Left lung (tissue), 10 donors: ENCODE results near the gene RNFT2. TPM values are rescaled to one million over a fixed set of nuclear protein-coding genes. Genes with fewer than 3 reads are reported as not detected.

ENCODE experiments used
- ATAC-seq: fragments of 200-7000 bp; cut with Tn5 transposase; one replicate; pipeline ENCODE4 v1.9.1; 2020; ENCODE audit warnings: moderate library complexity
- DNase-seq, 4 donors: peaks; one replicate each; pipeline ENCODE4 v3.0.0-alpha.2; 2013 to 2020
- H3K27ac ChIP-seq, 2 donors: fragments of 200-600 bp; sonication (generic) in 1 of 2; one replicate each; pipeline versions ENCODE4 v1.5.0 to v1.8.0; 2020 to 2021
- H3K27me3 ChIP-seq, 2 donors: fragments of 200-600 bp; sonication (generic) in 1 of 2; one replicate each; pipeline versions ENCODE4 v1.5.0 to v1.8.0; 2020 to 2021
- H3K36me3 ChIP-seq, 2 donors: fragments of 200-600 bp; sonication (generic) in 1 of 2; one replicate each; pipeline versions ENCODE4 v1.5.0 to v1.8.0; 2020 to 2021
- H3K4me1 ChIP-seq, 2 donors: fragments of 200-600 bp; one replicate each; pipeline ENCODE4 v1.8.0; 2021
- H3K4me3 ChIP-seq, 2 donors: fragments of 200-600 bp; sonication (generic) in 1 of 2; one replicate each; pipeline versions ENCODE4 v1.5.0 to v1.8.0; 2020 to 2021; ENCODE audit warnings: mild to moderate bottlenecking in 1 of 2
- H3K9me3 ChIP-seq, 2 donors: fragments of 200-600 bp; sonication (generic) in 1 of 2; one replicate each; pipeline versions ENCODE4 v1.5.0 to v1.8.0; 2020 to 2021
- intact Hi-C, 2 donors: fragments of 100-400 bp; cut with DNase I; formaldehyde crosslinking; loops; one replicate each; pipeline versions ENCODE4 v1.11.2 to v1.14.2; 2022
- polyA plus RNA-seq, 6 donors: library from polyadenylated mRNA; unstranded; fragments of 120-200 nt; gene quantifications; one replicate each; pipeline ENCODE4 v1.2.1, GENCODE V29; 2013; ENCODE audit not compliant: insufficient read length in 6 of 6
- total RNA-seq, 2 donors: library from RNA; stranded (reverse); fragmentation: NEBNext Ultra II Directional; extraction: Animal tissue kit (Norgen Biotek cat#: 25700); gene quantifications; one replicate each; pipeline ENCODE4 v1.2.1, GENCODE V29; 2021
- TF ChIP-seq, protein P1 (sequence below), 2 donors: fragments of 200-600 bp; sonication (generic) in 1 of 2; IDR thresholded peaks; one replicate each; pipeline versions ENCODE4 v1.5.0 to v1.8.0; 2021; ENCODE audit warnings: antibody characterized with exemption in 2 of 2
- donor health status: DM: no; HTN: yes; CAD: no.
- donor health status: DM: no; HTN: no; CAD: no.

RNFT2 gene
- total and polyA plus RNA-seq, 8 donors = 3.4 to 5.5 (median 3.9) TPM

DNA sequence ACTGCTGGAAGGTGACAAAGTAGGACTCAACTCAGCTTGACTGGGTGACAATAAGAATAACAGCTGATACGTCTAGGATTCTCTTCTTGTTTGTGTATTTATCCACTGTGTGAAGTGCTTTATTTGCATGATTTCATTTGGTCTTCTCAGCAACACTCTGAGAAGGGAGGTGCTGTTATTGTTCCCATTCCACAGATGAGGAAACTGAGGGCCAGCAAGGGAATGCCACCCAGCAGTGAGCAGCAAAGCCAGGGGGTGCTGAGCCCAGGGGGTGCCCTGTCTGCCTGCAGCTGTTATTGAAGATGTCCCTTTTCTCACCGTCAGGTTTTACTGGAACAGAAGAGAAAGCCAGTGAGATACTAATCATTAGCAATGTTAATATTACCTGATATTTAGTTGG, 62.8 kb downstream of the RNFT2 start:
- Histone ChIP-seq H3K27me3 (no peaks in the 10 kb centered on the region), H3K4me3 (no peak overlapping the region), H3K36me3 (no peaks in the 10 kb centered on the region), H3K27ac (no peak overlapping the region), H3K9me3 (peaks cover 0 to 23% of the 10 kb centered on the region in 2 donors), H3K4me1 (no peaks in the 10 kb centered on the region)
- DNase-seq (no peak), ATAC-seq (no peak)
- TF ChIP-seq, protein P1, sequence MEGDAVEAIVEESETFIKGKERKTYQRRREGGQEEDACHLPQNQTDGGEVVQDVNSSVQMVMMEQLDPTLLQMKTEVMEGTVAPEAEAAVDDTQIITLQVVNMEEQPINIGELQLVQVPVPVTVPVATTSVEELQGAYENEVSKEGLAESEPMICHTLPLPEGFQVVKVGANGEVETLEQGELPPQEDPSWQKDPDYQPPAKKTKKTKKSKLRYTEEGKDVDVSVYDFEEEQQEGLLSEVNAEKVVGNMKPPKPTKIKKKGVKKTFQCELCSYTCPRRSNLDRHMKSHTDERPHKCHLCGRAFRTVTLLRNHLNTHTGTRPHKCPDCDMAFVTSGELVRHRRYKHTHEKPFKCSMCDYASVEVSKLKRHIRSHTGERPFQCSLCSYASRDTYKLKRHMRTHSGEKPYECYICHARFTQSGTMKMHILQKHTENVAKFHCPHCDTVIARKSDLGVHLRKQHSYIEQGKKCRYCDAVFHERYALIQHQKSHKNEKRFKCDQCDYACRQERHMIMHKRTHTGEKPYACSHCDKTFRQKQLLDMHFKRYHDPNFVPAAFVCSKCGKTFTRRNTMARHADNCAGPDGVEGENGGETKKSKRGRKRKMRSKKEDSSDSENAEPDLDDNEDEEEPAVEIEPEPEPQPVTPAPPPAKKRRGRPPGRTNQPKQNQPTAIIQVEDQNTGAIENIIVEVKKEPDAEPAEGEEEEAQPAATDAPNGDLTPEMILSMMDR (IDR thresholded peaks at IDR 0.05) = no peak
- intact Hi-C loops = no loop called here

DNA sequence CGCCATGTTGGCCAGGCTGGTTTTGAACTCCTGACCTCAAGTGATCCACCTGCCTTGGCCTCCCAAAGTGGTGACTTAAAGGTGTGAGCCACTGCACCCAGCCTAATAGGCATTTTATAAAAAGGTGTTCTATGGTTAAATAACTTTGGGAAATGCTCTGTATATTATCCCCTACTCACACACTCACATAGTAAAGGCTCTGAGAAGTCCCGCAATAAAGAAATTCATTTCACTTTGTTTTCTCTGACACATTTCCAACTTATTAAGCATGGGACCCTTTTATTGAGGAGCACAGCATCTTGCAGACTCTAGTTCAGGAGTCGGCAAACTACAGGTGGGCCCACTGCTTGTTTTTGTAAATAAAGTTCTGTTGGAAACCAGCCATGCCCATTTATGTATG, 63.9 kb downstream of the RNFT2 start:
- Histone ChIP-seq H3K27me3 (no peaks in the 10 kb centered on the region), H3K9me3 (peaks cover 0 to 23% of the 10 kb centered on the region in 2 donors), H3K4me3 (no peak overlapping the region), H3K4me1 (no peaks in the 10 kb centered on the region), H3K27ac (no peak overlapping the region), H3K36me3 (no peaks in the 10 kb centered on the region)
- ATAC-seq (no peak), DNase-seq (no peak)
- intact Hi-C loops = no loop called here
- TF ChIP-seq, protein P1 (IDR thresholded peaks at IDR 0.05) = no peak

DNA sequence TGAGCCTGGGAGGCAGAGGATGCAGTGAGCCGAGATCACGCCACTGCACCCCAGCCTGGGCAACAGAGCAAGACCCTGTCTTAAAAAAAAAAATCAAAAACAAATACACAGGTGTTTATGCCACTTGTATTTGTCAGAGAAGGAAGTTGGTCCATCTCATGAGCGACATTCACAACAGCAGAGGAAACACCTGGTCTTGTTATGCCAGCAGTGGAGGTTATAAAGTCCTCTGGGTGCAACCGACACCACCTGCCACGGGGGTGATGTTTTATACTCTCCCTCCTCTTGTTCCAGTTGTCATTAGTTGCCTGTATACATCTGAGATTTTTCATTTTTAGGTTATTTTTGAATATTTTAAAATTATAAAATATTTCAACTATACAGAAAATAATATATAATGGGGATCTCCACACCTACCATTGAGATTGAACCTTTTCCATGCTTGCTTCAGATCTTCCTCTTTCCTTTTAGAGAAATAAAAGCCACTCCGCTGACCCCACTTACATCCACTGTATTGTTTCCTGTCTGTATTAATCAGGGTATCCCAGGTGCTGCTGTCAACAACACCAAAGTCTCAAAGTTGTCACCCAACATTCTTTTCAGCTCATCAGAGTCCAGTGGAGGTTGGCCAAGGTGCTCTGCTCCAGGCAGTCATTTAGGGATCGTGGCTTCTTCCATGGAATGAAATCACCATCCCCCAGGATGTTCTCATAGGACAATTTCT, 65.1 kb downstream of the RNFT2 start:
- intact Hi-C loops = no loop called here
- TF ChIP-seq, protein P1 (IDR thresholded peaks at IDR 0.05) = no peak
- no peak for DNase-seq
- H3K27ac ChIP-seq = no peak overlapping the region
- no peak overlapping the region for H3K4me3 ChIP-seq
- H3K36me3 ChIP-seq = no peaks in the 10 kb centered on the region
- no peaks in the 10 kb centered on the region for H3K4me1 ChIP-seq
- ATAC-seq = no peak
- no peaks in the 10 kb centered on the region for H3K27me3 ChIP-seq
- H3K9me3 ChIP-seq = peaks cover 0 to 19% of the 10 kb centered on the region in 2 donors

DNA sequence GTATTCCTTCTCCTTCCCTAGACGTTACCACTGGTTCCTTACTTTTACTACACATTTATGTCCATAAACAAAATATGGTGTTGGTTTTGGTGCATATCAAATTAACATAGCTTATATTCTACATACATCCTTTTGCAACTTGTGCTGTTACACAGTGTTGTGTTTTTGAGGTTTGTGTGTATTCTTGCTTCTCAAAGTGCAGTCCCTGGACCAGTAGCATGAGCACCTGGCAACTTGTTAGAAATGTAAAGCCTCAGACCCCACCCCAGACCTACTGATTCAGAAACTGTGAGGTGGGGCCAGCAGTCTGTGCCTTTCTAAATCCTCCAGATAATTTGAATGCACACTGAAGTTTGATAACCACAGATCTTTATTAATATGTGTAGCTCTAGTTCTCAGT, 65.9 kb downstream of the RNFT2 start:
- Histone ChIP-seq H3K4me3 (no peak overlapping the region), H3K4me1 (no peaks in the 10 kb centered on the region), H3K27ac (no peak overlapping the region), H3K9me3 (peaks cover 0 to 10% of the 10 kb centered on the region in 2 donors), H3K27me3 (no peaks in the 10 kb centered on the region), H3K36me3 (no peaks in the 10 kb centered on the region)
- ATAC-seq = no peak
- no peak for DNase-seq
- intact Hi-C loops = no loop called here
- TF ChIP-seq, protein P1 (IDR thresholded peaks at IDR 0.05) = no peak

DNA sequence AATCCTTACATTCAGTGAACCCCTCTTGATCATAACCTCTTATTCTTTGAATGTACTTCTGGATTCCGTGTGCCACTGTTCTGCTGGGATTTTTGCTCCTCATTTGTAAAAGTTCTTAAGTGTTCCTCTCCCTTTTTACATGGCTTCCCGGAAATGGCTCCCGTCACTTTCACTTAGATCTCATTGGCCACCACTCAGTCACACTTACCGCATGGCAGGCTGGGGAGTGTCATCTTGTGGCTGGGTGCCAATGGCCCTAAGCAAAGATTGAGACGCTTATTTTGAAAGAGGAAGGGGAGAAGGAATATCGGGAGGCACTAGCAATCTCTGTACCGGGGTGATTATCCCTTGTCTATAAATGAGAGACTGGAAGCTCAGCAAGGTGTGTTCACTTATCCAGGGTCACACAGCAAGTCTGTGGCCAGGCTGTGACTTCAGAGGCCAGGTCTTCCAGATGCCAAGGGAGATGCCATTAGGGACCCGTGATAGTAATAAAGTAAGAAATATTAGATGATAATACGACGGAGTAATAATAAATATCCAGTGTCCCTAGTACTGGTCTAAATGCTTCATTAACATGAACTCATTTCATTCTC, 68.8 kb downstream of the RNFT2 start:
- TF ChIP-seq, protein P1 (IDR thresholded peaks at IDR 0.05) = no peak
- Histone ChIP-seq H3K27me3 (no peaks in the 10 kb centered on the region), H3K4me1 (no peaks in the 10 kb centered on the region), H3K36me3 (no peaks in the 10 kb centered on the region), H3K27ac (no peak overlapping the region), H3K9me3 (no peaks in the 10 kb centered on the region), H3K4me3 (no peak overlapping the region)
- peak in 1 of 4 donors; percentile 16 for DNase-seq
- no peak for ATAC-seq
- intact Hi-C loops = no loop called here
